Activated T-helper 1 cell treated with Interleukin-2 at 50 U/mL for 16 hours (primary cell): ENCODE results near the gene FADS6.

Experiments
- DNase-seq: peaks from one replicate; pipeline ENCODE4 v3.0.0-alpha.2; 2020; ENCODE audit warnings: low read depth

FADS6 gene

DNA sequence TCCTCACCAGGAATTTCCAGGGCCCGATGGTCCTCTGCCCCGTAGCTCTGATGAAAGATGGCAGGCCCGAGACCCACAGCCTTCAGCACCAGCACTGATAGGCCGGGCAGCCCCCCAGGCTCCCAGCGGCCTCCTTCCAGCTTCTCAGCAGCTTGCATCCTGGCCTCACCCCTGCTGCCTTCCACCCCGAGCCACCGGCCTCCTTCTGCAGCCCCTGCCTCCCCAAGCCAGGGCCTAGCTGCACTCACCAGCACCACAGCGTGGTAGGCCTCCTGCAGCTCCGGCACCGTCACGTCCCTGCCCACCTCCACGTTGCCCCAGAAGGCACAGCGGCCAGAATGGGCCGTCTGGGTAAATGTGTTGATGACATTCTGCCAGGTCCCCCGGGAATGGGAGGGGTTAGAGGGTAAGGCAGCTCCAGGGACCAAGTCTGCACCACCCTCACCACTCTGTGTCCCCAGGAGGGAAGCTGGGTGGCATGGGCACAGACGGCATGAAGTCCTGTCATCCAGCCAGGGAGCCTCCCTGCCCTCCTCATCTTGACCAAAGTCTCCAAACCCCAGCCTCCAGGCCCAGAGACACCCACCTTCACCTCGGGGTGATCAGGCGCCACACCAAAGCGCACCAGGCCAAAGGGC is 27.1 kb downstream of the FADS6 start:
- DNase-seq = no peak

DNA sequence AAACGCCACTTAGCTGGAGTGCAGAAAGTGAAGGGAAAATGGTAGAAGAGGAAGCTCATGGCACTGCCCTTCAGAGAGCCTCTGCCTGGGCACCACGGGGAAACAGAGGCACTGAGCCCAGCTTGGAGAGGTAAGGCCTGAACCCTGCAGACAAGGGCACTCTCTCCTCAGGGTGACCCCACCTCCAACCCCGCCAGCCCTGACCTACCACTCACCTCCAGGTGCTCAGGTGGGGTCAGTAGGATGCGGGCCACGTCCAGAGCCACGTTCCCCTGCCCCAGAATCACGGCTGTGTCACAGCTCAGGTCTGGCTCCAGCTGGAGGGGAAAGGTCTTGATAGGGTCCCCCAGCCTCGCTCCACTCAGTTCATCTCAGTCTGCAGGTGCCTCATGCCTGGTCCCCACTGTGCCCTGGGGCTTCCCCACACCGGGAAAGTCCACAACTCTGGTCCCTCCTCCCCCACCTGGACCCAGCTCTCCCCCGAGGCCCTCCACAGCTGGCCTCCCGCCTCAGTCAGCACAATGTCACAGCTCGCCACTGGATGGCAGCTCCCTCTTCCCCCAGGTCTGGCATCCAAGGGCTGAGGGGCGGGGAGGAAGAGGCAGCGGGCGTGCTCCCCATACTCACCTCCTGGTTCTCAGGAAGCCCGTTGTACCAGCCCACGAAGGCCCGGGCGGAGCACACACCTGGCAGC is 27.8 kb downstream of the FADS6 start:
- DNase-seq = no peak

- DNase-seq = peak; percentile 51
Measured at GRCh38 chr17:74864866-74865395, 28.5 kb downstream of the FADS6 start.

- DNase-seq = no peak
Measured at GRCh38 chr17:74864297-74864865, 29.1 kb downstream of the FADS6 start.

DNA sequence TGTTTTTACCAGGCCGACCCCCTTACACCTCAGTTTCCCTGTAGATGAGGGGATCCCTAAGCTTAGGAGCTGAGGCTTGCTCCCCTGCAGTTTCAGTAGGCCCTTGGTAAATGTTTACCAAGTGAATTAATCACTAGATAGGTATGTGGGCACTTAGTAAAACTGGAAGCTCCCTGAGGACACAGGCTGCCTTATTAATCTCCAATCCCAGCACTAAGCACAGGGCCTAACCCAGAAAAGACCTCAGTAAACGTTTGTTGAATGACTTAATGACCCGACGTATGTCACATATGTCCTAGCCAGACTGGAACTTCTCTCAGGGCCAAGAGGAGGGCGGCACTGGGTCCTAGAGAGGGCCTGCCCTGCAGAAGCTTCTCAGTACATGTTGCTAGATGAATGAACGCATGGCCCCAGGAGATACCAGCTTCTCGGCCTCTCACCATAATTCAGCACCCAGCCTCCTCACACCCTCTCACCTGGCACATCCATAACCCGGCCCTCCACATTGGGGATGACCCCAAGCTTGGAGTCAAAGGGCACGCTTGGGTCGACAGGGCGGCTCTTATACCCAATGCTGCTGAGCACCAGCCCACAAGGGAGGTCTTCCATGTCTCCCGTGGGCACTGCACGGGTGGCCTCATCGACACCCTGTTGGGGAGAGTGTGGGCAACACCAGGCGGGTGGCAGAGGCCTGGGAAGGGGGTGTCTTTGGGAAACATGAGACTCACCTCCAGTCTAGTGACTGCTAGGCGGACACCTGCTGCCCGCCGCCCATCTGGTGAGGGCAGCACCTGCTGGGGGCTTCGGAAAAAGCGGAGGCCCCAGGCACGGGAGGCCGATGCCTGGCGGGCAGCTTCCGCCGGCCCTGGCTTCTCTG is 29.8 kb downstream of the FADS6 start:
- no peak for DNase-seq

GRCh38 chr17:74862919-74863318 is 30.5 kb downstream of the FADS6 start:
- DNase-seq = no peak

DNA sequence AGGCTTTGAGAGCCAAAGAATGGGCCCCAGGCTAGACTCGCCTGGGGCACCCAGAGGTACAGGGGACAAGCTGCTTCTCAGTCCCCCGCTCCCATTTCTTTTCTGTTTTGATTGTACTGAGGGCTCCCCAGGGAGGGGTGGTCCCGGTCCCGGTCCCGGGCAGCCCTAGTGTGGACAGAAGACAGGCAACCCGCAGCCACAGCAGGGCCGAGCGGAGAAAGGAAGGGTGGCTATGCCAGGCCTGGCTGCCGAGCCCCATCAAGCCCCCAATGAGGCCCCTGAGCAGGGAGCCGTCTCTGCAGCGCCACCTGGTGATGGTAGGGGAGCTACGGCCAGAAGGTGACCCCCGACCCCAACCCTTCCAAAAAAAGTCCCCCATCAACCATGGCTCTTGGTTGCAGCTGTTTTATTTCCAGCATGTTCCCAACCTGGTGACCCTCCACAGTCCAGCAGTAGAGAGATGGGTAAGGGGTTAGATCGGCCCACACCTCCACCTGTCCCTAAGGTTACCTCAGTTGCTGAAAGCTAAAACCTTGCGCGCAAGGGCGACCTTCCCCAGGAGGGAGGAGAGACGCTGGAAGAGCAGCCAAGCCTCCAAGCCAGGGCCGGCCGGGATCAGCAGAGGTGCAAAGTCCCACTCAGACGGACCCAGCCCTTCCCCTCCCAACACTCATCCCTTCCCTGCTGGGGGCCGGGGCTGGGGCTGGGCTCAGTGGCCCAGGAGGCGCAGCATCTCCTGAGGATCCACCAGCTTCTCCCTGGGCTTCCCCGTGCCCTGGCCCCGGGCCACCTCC is 31.1 kb downstream of the FADS6 start:
- peak; percentile 37 for DNase-seq

DNA sequence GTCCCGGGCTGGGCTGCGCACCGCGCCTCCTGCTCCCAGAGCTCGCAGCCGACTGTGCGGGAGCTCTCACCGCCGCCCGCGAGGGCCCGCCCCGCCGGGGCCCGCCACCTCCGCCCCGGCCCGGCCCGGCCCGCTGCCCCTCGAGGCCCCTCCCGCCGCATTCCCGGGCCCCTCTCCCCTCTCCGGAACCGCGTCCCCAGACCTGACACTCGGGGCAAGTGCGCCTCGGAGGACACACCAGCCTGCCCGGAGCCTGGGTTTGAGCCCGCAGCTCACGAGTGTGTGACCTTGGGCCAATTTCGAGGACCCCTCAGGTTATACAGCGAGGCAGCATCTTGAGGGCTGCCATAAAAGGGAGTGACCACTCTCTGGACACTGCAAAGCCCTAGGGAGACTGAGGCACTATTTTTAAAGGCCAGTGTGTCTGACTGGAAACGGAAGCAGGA is 31.7 kb downstream of the FADS6 start:
- no peak for DNase-seq

DNA sequence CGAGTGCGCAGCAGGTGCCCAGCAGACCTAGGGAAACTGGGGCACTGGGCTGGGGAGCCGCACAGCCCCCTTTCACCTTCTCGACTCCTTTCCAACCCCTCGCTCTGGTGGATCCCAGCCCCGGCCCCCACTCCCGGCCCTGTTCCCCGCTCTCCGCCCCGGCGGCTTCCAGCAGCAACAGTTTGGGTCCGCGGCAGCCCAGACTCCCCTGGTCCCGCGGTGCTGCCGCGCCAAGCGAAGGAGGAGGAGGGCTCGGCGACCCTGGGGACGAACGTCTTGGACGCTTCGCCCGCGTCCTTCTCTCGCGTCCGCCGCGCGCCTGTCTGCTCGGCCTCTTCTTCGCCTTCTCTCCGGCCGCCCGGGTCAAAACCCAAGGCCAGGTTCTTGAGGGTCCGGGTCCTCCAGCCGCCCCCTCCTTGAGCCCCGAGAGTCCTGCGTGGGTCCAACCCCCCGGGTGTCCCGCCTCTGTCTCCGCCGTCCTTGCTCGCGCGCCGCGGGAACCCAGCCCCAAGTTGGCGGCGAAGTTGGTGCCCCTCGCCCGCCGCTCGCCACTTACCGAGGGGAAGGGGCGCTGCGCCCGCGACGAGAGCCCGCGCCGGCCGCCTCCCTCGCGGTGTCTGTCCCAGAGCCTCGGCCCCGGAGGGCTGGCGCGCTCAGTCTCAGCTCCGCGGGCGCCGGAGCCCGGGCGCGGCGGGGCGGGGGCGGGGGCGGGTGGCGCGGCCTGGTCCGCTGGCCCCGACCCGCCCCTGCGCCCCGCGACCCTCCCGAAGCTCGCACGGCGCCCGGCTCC is 32.4 kb downstream of the FADS6 start:
- no peak for DNase-seq

- DNase-seq = no peak
Measured at GRCh38 chr17:74860229-74860871, 33.1 kb downstream of the FADS6 start.

- peak; percentile 17 for DNase-seq
Measured at GRCh38 chr17:74859459-74860228, 33.8 kb downstream of the FADS6 start, which contains the start of gene GRIN2C. Gene GRIN2C (minus strand): TSS chr17:74859885. CDS start chr17:74855092, 4,793 bp downstream.

DNA sequence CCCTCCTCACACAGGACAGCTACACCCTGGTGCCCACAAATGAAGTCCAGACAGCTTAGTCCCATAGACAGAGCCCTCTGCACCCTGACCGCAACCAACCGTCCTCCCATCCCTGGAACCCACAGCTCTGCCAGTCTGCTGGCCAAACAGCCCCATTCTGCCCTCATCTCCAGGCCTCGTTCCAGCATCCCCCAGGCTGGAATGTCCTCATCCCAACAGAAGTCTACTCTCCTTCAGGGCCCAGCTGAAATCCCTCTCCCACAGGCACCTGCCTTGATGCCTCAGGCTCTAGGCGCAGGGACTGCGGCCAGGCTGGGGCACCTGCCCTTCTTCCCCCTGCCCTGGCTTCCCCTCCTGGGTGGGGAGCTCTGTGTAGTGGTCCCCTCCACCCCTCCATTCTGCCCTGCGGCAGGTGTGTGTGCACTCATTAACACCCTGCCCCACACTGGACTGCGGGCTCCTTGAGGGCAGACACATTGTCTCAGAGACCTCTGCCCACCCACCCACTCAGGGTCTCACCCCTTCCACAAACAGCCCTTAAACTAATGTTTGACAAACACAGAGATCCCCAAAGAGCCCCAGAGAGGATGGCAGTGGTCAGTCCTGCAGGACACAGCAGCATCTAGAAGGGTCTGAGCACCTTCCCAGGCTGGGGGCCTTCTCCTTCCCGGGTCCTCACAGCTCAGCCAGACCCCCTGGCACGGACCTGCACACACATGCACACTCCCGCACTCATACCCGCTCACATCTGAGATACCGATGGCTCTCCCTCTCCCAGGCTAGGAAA is 34.6 kb downstream of the FADS6 start:
- no peak for DNase-seq

DNA sequence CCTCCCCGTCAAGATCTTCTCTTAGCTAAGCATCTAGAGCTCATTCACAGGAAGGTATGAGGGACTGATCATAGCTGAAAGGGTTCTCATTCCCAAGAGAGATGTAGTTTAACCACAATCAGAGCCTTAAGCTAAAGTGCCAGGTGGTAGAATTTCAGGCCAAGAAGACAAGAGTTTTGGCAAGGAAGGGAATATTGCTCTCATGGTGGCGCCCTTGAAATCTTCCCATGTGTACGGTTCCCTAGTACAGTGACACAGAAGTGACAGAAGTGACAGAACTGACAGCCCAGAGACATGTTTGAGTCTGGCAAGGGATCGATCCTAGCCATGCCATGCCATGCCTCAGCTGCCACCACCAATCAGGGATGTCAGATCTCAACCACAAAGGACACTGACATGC is 36.2 kb downstream of the FADS6 start:
- DNase-seq = no peak

- DNase-seq = no peak
Measured at GRCh38 chr17:74856112-74856511, 37.3 kb downstream of the FADS6 start.

DNA sequence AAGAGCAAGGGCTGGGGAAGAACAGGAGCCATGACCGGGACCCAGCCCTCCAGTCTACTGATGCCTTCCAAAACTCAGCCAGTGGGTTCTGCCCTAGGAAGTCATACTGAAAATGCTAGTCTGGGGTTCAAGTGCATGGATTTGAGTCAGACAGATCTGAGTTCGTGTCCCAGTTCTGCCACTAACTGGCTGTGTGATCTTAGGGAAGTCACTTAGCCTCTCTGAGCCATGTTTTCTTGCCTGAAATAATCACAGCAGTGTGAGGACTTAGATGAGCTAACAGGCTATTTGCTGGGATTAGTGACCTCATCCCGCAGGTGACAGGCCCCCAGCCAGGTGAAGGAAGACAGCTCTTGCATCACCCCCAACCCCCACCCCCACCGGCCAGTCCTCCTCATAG is 38.1 kb downstream of the FADS6 start:
- DNase-seq = no peak

GRCh38 chr17:74854792-74855191 is 38.6 kb downstream of the FADS6 start:
- no peak for DNase-seq

DNA sequence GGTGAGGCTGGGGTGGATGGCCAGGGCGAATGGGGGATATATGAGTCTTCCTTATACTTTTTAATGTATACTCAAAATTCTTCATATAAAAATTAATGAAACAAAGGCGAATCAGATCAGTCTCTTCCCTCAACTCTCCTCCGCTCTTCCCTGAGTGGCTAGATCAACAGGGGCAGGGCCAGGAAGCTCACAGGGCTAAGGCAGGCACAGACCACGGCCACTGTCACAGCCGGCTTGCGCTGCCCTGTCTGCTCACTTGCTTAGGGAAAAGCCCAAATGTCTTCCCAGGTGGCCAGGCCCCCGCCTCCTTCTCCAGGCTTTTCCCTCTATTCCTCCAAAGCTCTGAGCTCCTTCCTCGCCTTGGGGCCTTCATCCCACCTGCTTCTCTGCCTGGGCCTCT is 39.8 kb downstream of the FADS6 start:
- no peak for DNase-seq

DNA sequence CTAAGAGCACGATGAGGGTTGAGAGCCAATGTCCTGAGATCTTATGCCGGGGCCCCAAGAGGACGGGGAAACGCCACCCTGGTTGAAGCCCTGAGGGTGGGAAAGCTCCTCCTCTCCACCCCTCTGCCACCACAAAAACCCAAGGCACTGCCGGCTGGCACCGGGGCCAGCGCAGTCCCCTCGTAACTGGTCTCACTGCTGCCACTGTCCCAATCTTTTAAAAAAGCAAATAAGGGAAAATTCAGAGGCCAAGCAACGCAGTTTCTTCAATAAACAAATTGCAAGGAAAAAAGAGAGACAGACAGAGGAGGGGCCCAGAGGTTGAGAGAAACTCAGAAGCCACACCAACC is 40.4 kb downstream of the FADS6 start:
- no peak for DNase-seq
